K562 (cell line): ENCODE measurements around the gene GIGYF1. TPM values are rescaled to one million over a fixed set of nuclear protein-coding genes. Genes with fewer than 3 reads are reported as not detected.

Experiments used
- ATAC-seq: fragments of 200-7000 bp; cut with Tn5 transposase; 3 replicates; pipeline ENCODE4 v1.9.1; 2020; ENCODE audit warnings: moderate library complexity
- BruUV-seq: library from RNA; stranded (reverse); fragments of 400-500 nt; replicated peaks from 2 replicates; lab custom pipeline; 2021; lab: Mats Ljungman, UMichigan
- CTCF ChIA-PET: fragments of 300-600 bp; formaldehyde crosslinking; extraction: SDS; loops from one replicate; lab custom pipeline; 2021; ENCODE audit warnings: low intra/inter-chr PET ratio; lab: Yijun Ruan, JAX
- POLR2A ChIA-PET: fragments of 300-600, 350-650 bp; sonication (Branson Sonifier 250); formaldehyde crosslinking; extraction: SDS; loops from one replicate; lab custom pipeline; 2021; ENCODE audit warnings: antibody characterized with exemption, inconsistent platforms; lab: Yijun Ruan, JAX
- DNase-seq, 4 experiments: peaks; one replicate each; pipeline versions ENCODE4 v3.0.0 to v3.0.0-alpha.2; 2011 to 2018; ENCODE audit warnings: low spot score in 3 of 4, mixed read lengths in 3 of 4; ENCODE audit errors: extremely low read depth in 1 of 4
- FAIRE-seq: peaks from 2 replicates; lab custom pipeline; 2011; peaks lifted over from hg19 to GRCh38; lab: Jason Lieb, UNC
- H2AFZ ChIP-seq: 2 replicates; pipeline ENCODE4 v1.6.0; 2011; ENCODE audit warnings: low read depth, low read length, control low read depth, inconsistent platforms
- H3K27ac ChIP-seq: fragments of 200-600 bp; 3 replicates; pipeline ENCODE4 v1.8.0; 2011; ENCODE audit warnings: low read depth, mild to moderate bottlenecking, control low read depth, inconsistent platforms, low read length, moderate library complexity, mixed read lengths; ENCODE audit errors: extremely low read depth
- H3K27me3 ChIP-seq, 2 experiments: fragments of 300-600 bp in 1 of 2; 2 replicates in 1 of 2; 3 replicates in 1 of 2; pipeline versions ENCODE4 v1.6.0 to v1.8.0; 2011; ENCODE audit warnings: inconsistent platforms in 2 of 2, low read length in 2 of 2, mild to moderate bottlenecking in 1 of 2, mixed read lengths in 1 of 2, moderate library complexity in 1 of 2; ENCODE audit not compliant: control insufficient read depth in 2 of 2, insufficient read depth in 2 of 2
- H3K36me3 ChIP-seq: fragments of 300-600 bp; 3 replicates; pipeline ENCODE4 v1.8.0; 2011; ENCODE audit warnings: mild to moderate bottlenecking, low read length, inconsistent platforms; ENCODE audit not compliant: control insufficient read depth, insufficient read depth
- H3K4me1 ChIP-seq, 2 experiments: fragments of 200-600 bp in 1 of 2; replicated peaks in 1 of 2; 2 replicates in 1 of 2; 3 replicates in 1 of 2; pipeline versions ENCODE4 v1.5.1 to v1.8.0; 2011; ENCODE audit warnings: inconsistent platforms in 2 of 2, low read length in 2 of 2, mild to moderate bottlenecking in 1 of 2, mixed read lengths in 1 of 2, moderate library complexity in 1 of 2; ENCODE audit not compliant: control insufficient read depth in 2 of 2, insufficient read depth in 2 of 2
- H3K4me2 ChIP-seq: 2 replicates; pipeline ENCODE4 v1.6.1; 2011; ENCODE audit warnings: low read length, control low read depth, inconsistent platforms, mixed read lengths; ENCODE audit not compliant: insufficient read depth
- H3K4me3 ChIP-seq: fragments of 200-600 bp; sonication (generic), shearing (Covaris generic); 2 replicates; pipeline ENCODE4 v1.5.1; 2016; ENCODE audit warnings: control low read depth, inconsistent platforms
- H3K79me2 ChIP-seq: fragments of 200-600 bp; 3 replicates; pipeline ENCODE4 v1.8.0; 2011; ENCODE audit warnings: low read length, inconsistent platforms; ENCODE audit not compliant: control insufficient read depth, insufficient read depth
- H3K9ac ChIP-seq, 2 experiments: 2 replicates each; pipeline versions ENCODE4 v1.6.0 to v1.6.1; 2011; ENCODE audit warnings: low read depth in 2 of 2, low read length in 2 of 2, control low read depth in 1 of 2, inconsistent platforms in 1 of 2, mild to moderate bottlenecking in 1 of 2, mixed read lengths in 1 of 2; ENCODE audit not compliant: insufficient read depth in 1 of 2
- H3K9me1 ChIP-seq: one replicate; pipeline ENCODE4 v1.6.0; 2011; ENCODE audit warnings: inconsistent platforms, mild to moderate bottlenecking, low read length, moderate library complexity; ENCODE audit not compliant: control insufficient read depth, insufficient read depth
- H3K9me3 ChIP-seq: replicated peaks from 2 replicates; pipeline ENCODE4 v1.5.1; 2011; ENCODE audit warnings: low read depth, low read length, inconsistent platforms; ENCODE audit not compliant: control insufficient read depth, insufficient read depth
- H4K20me1 ChIP-seq: replicated peaks from 2 replicates; pipeline ENCODE4 v1.6.1; 2011; ENCODE audit warnings: low read length, inconsistent platforms, mixed read lengths; ENCODE audit not compliant: control insufficient read depth, insufficient read depth
- POLR2G ChIP-seq: fragments of 200-400 bp; formaldehyde crosslinking; IDR thresholded peaks from 2 replicates; pipeline ENCODE4 v1.6.1; 2017; ENCODE audit warnings: low read depth, mild to moderate bottlenecking, antibody characterized with exemption, low read length, moderate library complexity
- RBFOX2 ChIP-seq: fragments of 200-400 bp; formaldehyde crosslinking; IDR thresholded peaks from 2 replicates; pipeline ENCODE4 v1.6.1; 2017; ENCODE audit warnings: low read depth, mild to moderate bottlenecking, low read length, moderate library complexity
- ZNF561 ChIP-seq: fragments of 450-650 bp; formaldehyde crosslinking; conservative IDR thresholded peaks from 2 replicates; pipeline ENCODE4 v1.4.0; 2020; ENCODE audit warnings: mild to moderate bottlenecking, moderate library complexity
- WGBS: fragments of 100-300 bp; shearing (Covaris generic); methylation state at CpG from one replicate; pipeline ENCODE4 v1.1.6; 2016; ENCODE audit warnings: low coverage, mixed read lengths; ENCODE audit not compliant: insufficient coverage; ENCODE audit errors: missing lambda C conversion rate; 5-methylcytosine and 5-hydroxymethylcytosine counted together
- in situ Hi-C: fragments of 300-500 bp; cut with MboI; formaldehyde crosslinking; loops from 4 replicates; pipeline ENCODE4 v1.15.0; 2018; ENCODE audit warnings: inconsistent platforms, mixed read lengths
- intact Hi-C: fragments of 100-400 bp; cut with micrococcal nuclease; formaldehyde crosslinking; loops from 2 replicates; pipeline ENCODE4 v1.14.2; 2022
- polyA plus RNA-seq, 8 experiments: library from polyadenylated mRNA; depleted of rRNA in 4 of 8; stranded (reverse) in 5 of 8; unstranded in 3 of 8; fragments of >200 nt; fragmentation: Nextera tagmentation in 2 of 8; fragmentation: Illumina TruSeq in 1 of 8; extraction: Ambion mirVana in 2 of 8; extraction: Trizol in 1 of 8; gene quantifications; 2 replicates each; pipeline versions ENCODE4 v1.2.1 to v1.2.3, GENCODE V29; 2011 to 2014; ENCODE audit warnings: inconsistent platforms in 1 of 8, missing spikeins in 1 of 8
- total RNA-seq, 7 experiments: library from RNA; depleted of rRNA in 6 of 7; stranded (reverse); fragments of >200 nt in 6 of 7; fragmentation: Illumina TruSeq in 2 of 7; extraction: Trizol in 2 of 7; gene quantifications; 2 replicates each; pipeline versions ENCODE4 v1.2.1 to v1.2.3, GENCODE V29; 2011 to 2021; ENCODE audit warnings: low replicate concordance in 1 of 7
- TF ChIP-seq, protein P1 (sequence below): sonication (generic); formaldehyde crosslinking; IDR thresholded peaks from 2 replicates; pipeline ENCODE4 v1.8.0; 2022; ENCODE audit warnings: missing genetic modification reagents, mild to moderate bottlenecking, moderate library complexity, borderline replicate concordance

Gene GIGYF1
- total and polyA plus RNA-seq, 9 of the 15 experiments (the other 6 are each of a cell fraction or from before 2014, with no cell fraction given) = 0.56 to 76.2 (median 16.8) TPM

DNA sequence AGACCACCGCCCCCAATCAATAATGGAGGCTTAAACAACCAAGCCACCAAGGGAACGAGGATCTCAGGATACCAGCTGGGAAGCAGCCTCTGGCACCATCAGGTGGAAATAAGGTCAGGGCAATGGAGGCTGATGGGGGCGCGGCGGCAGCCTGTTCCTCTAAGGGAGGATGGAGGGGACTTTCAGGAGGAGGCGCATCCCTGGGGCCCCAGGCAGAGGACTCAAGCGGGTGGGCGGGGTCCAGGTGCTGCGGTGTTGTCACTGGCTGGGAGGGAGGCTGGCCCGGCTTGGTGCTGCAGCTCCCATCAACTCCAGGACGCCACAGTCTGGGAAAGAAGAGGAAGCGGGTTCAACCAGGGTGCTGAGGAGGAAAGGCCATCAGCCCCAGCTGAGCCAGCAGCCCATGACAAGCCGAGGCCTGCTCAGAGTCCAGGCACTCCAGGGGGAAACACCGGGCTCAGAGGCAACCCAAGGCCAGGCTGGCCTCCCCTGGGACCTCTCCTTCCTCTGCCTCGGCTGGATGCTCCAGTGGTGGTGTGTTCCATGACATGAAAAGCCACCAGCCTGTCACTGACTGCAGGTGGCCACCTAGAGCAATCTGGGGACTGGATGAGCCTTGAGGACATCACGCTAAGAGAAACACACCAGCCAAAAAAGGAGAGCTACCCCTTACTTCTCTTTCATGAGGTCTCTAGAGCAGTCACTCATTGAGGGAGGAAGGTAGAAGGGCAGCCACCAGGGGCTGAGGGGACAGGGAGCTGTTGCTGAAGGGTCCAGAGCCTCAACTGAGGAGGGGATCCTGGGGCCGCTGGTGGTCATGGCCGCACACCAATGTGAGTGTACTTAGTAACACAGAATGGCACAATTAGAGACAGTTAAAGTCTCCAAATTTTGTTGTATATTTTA, 4.6 kb downstream of the GIGYF1 start:
- H3K79me2 ChIP-seq = peaks cover 57% of the 10 kb centered on the region

More for the DNA sequence above, 4.6 kb downstream of the GIGYF1 start:
- Histone ChIP-seq H3K4me3 (no peak overlapping the region), H3K4me1 (peaks cover 17 to 65% of the 10 kb centered on the region in 2 experiments), H3K9me1 (no peaks in the 10 kb centered on the region), H3K27me3 (no peaks in the 10 kb centered on the region), H3K27ac (no peak overlapping the region), H3K4me2 (no peak overlapping the region), H2AFZ (no peak overlapping the region), H3K9me3 (no peaks in the 10 kb centered on the region), H3K9ac (peak overlapping the region in 1 of 2 experiments; percentile 80; a peak in 2 of 4 replicates), H4K20me1 (peaks cover 24% of the 10 kb centered on the region), H3K36me3 (peaks cover 66% of the 10 kb centered on the region; the same call in 2 of the 3 replicates)
- FAIRE-seq = no peak
- no peak for ATAC-seq
- TF ChIP-seq RBFOX2 = peak; percentile 51
- TF ChIP-seq POLR2G = peak; percentile 44; the same call in 1 of the 2 replicates
- TF ChIP-seq, protein P1, sequence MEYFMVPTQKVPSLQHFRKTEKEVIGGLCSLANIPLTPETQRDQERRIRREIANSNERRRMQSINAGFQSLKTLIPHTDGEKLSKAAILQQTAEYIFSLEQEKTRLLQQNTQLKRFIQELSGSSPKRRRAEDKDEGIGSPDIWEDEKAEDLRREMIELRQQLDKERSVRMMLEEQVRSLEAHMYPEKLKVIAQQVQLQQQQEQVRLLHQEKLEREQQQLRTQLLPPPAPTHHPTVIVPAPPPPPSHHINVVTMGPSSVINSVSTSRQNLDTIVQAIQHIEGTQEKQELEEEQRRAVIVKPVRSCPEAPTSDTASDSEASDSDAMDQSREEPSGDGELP (CRISPR knock-in tag) = peak; percentile 18; the same call in 1 of the 2 replicates
- TF ChIP-seq ZNF561 (CRISPR knock-in tag) = no peak
- no TSS peak for BruUV-seq
- intact Hi-C loops = loop anchor here (2.0 to 5.0 kb wide), 4 partner anchors 47 to 163 kb away; partner anchors contain the start of genes MOSPD3, SLC12A9 and TFR2
- ChIA-PET POLR2A (interaction anchor here (0.6 to 1.6 kb wide), 8 partner anchors 9 to 216 kb away, joined by 3 to 6 read pairs (median 4); no protein-coding TSS in a partner anchor), CTCF (interaction anchor here (0.7 to 1.4 kb wide), 2 partner anchors 126 to 212 kb away, joined by 3 to 5 read pairs; no protein-coding TSS in a partner anchor)
- WGBS = 91% methylated on average over 18 of the region's 18 CpGs
- DNase-seq = peak in 2 of 4 experiments; percentile 11 to 14
- in situ Hi-C loops = no loop called here
